Smooth muscle cell (in vitro differentiated cells): ENCODE measurements around the gene TEAD1. TPM values are rescaled to one million over a fixed set of nuclear protein-coding genes. Genes with fewer than 3 reads are reported as not detected.

Source experiments
- DNase-seq: peaks from one replicate; lab custom pipeline; 2025; ENCODE audit not compliant: unreplicated experiment; lab: John Stamatoyannopoulos, UW
- H2AFZ ChIP-seq: fragments of 200-600 bp; sonication (generic); 2 replicates; pipeline ENCODE4 v1.6.0; 2016; ENCODE audit warnings: antibody characterized with exemption, low read depth, mild to moderate bottlenecking
- H3F3A ChIP-seq: fragments of 200-600 bp; sonication (generic); 2 replicates; pipeline ENCODE4 v1.6.0; 2017; ENCODE audit warnings: antibody characterized with exemption, low read depth
- H3K27ac ChIP-seq: fragments of 200-600 bp; sonication (generic); 2 replicates; pipeline ENCODE4 v1.5.1; 2016; ENCODE audit warnings: low read depth, mild to moderate bottlenecking
- H3K27me3 ChIP-seq: fragments of 200-600 bp; sonication (generic); 2 replicates; pipeline ENCODE4 v1.6.1; 2016; ENCODE audit warnings: low read depth, mild to moderate bottlenecking
- H3K36me3 ChIP-seq: fragments of 200-600 bp; sonication (generic); 2 replicates; pipeline ENCODE4 v1.5.1; 2016; ENCODE audit warnings: low read depth
- H3K4me1 ChIP-seq: fragments of 200-600 bp; sonication (generic); 2 replicates; pipeline ENCODE4 v1.5.1; 2016; ENCODE audit warnings: low read depth
- H3K4me2 ChIP-seq: fragments of 200-600 bp; sonication (generic); 2 replicates; pipeline ENCODE4 v1.6.0; 2016; ENCODE audit warnings: mild to moderate bottlenecking
- H3K4me3 ChIP-seq: fragments of 200-600 bp; sonication (generic); 2 replicates; pipeline ENCODE4 v1.5.1; 2016; ENCODE audit warnings: mild to moderate bottlenecking
- H3K79me2 ChIP-seq: fragments of 200-600 bp; sonication (generic); 2 replicates; pipeline ENCODE4 v1.6.0; 2016; ENCODE audit warnings: low read depth, mild to moderate bottlenecking
- H3K9ac ChIP-seq: fragments of 200-600 bp; sonication (generic); 2 replicates; pipeline ENCODE4 v1.6.0; 2016; ENCODE audit warnings: low read depth
- H3K9me3 ChIP-seq: fragments of 200-600 bp; sonication (generic); replicated peaks from 2 replicates; pipeline ENCODE4 v1.5.1; 2016; ENCODE audit warnings: low read depth
- H4K20me1 ChIP-seq: fragments of 200-600 bp; sonication (generic); 2 replicates; pipeline ENCODE4 v1.6.0; 2016; ENCODE audit warnings: low read depth
- CTCF ChIP-seq: fragments of 200-600 bp; sonication (generic); IDR thresholded peaks from 2 replicates; pipeline ENCODE4 v1.5.1; 2017; ENCODE audit warnings: borderline replicate concordance, mild to moderate bottlenecking, antibody characterized with exemption; ENCODE audit not compliant: insufficient read depth, poor library complexity, severe bottlenecking
- WGBS: methylation state at CpG from one replicate; pipeline ENCODE4 v1.1.7; 2016; ENCODE audit warnings: low lambda C conversion rate; 5-methylcytosine and 5-hydroxymethylcytosine counted together
- polyA plus RNA-seq: library from polyadenylated mRNA; unstranded; fragments of >200 nt; fragmentation: Nextera tagmentation; extraction: Ambion mirVana; gene quantifications from 2 replicates; pipeline ENCODE4 v1.2.1, GENCODE V29; 2016
- total RNA-seq: library from RNA; depleted of rRNA; stranded (reverse); fragments of >200 nt; gene quantifications from 2 replicates; pipeline ENCODE4 v1.2.3, GENCODE V29; 2014

TEAD1 gene
- total and polyA plus RNA-seq, 2 experiments from 2014 or later = 63.0 to 181 TPM

GRCh38 chr11:12666915-12667314, 7.3 kb upstream of the TEAD1 start:
- Histone ChIP-seq H2AFZ (no peak overlapping the region), H3K4me3 (no peak overlapping the region), H3K4me1 (no peaks in the 10 kb centered on the region), H3K9ac (no peak overlapping the region), H3K27me3 (no peaks in the 10 kb centered on the region), H3K36me3 (no peaks in the 10 kb centered on the region), H4K20me1 (no peaks in the 10 kb centered on the region), H3K79me2 (no peaks in the 10 kb centered on the region), H3F3A (peaks cover 4% of the 10 kb centered on the region), H3K9me3 (no peaks in the 10 kb centered on the region), H3K27ac (no peak overlapping the region), H3K4me2 (no peak overlapping the region)
- no peak for TF ChIP-seq CTCF
- DNase-seq = no peak
- 82% methylated on average over 3 of the region's 3 CpGs for WGBS

GRCh38 chr11:12667646-12668045, 6.6 kb upstream of the TEAD1 start:
- no peaks in the 10 kb centered on the region for H3K79me2 ChIP-seq
- no peaks in the 10 kb centered on the region for H3K36me3 ChIP-seq
- H3K9ac ChIP-seq = no peak overlapping the region
- H3K27me3 ChIP-seq = no peaks in the 10 kb centered on the region
- H4K20me1 ChIP-seq = no peaks in the 10 kb centered on the region
- no peak for TF ChIP-seq CTCF
- no peak overlapping the region for H3K4me2 ChIP-seq
- no peaks in the 10 kb centered on the region for H3K9me3 ChIP-seq
- WGBS = 100% methylated on average over 1 of the region's 1 CpG
- no peak for DNase-seq
- H3K4me1 ChIP-seq = no peaks in the 10 kb centered on the region
- no peak overlapping the region for H2AFZ ChIP-seq
- no peak overlapping the region for H3K27ac ChIP-seq
- H3F3A ChIP-seq = peaks cover 4% of the 10 kb centered on the region
- no peak overlapping the region for H3K4me3 ChIP-seq

GRCh38 chr11:12668166-12668565, 6.1 kb upstream of the TEAD1 start:
- H3K79me2 ChIP-seq = peaks cover 3% of the 10 kb centered on the region
- H3K27me3 ChIP-seq = no peaks in the 10 kb centered on the region
- H3K4me3 ChIP-seq = no peak overlapping the region
- no peaks in the 10 kb centered on the region for H3K36me3 ChIP-seq
- no peaks in the 10 kb centered on the region for H3K4me1 ChIP-seq
- no peak overlapping the region for H3K9ac ChIP-seq
- WGBS = 30% methylated on average over 2 of the region's 2 CpGs
- peaks cover 5% of the 10 kb centered on the region for H3F3A ChIP-seq
- H3K4me2 ChIP-seq = no peak overlapping the region
- H4K20me1 ChIP-seq = no peaks in the 10 kb centered on the region
- no peak for DNase-seq
- H3K9me3 ChIP-seq = no peaks in the 10 kb centered on the region
- H2AFZ ChIP-seq = no peak overlapping the region
- TF ChIP-seq CTCF = no peak
- no peak overlapping the region for H3K27ac ChIP-seq

GRCh38 chr11:12669930-12670329, 4.3 kb upstream of the TEAD1 start:
- Histone ChIP-seq H3K9me3 (no peaks in the 10 kb centered on the region), H3K9ac (no peak overlapping the region), H3K79me2 (peaks cover 11% of the 10 kb centered on the region), H3K27ac (no peak overlapping the region), H3K36me3 (no peaks in the 10 kb centered on the region), H3K4me3 (no peak overlapping the region), H3K4me2 (no peak overlapping the region), H3K4me1 (no peaks in the 10 kb centered on the region), H3K27me3 (no peaks in the 10 kb centered on the region), H4K20me1 (no peaks in the 10 kb centered on the region), H3F3A (peaks cover 8% of the 10 kb centered on the region), H2AFZ (no peak overlapping the region)
- no peak for DNase-seq
- TF ChIP-seq CTCF = no peak
- WGBS = 89% methylated on average over 3 of the region's 3 CpGs
